Stimulated activated CD8-positive, alpha-beta memory T cell treated with anti-CD3 and anti-CD28 coated beads, Interleukin-12 subunit alpha, Interleukin-12 subunit beta, amount 100 ng/mL, for 4 hours (primary cell): ENCODE results near the gene HSPA5.
"Not testable (repeated sequence)": the region's sequence is repeated elsewhere in the genome, so short reads cannot be mapped to it uniquely, and the experiment has no call there.

Source experiments
- DNase-seq: peaks from one replicate; pipeline ENCODE4 v3.0.0-alpha.2; 2020; ENCODE audit warnings: low read depth

The HSPA5 gene

GRCh38 chr9:125241000-125241862 lies at the start of gene HSPA5:
TSS of gene HSPA5 (minus strand) at chr9:125241343. CDS start at chr9:125241126, 217 bp downstream.
- DNase-seq: peak; percentile 99

DNA sequence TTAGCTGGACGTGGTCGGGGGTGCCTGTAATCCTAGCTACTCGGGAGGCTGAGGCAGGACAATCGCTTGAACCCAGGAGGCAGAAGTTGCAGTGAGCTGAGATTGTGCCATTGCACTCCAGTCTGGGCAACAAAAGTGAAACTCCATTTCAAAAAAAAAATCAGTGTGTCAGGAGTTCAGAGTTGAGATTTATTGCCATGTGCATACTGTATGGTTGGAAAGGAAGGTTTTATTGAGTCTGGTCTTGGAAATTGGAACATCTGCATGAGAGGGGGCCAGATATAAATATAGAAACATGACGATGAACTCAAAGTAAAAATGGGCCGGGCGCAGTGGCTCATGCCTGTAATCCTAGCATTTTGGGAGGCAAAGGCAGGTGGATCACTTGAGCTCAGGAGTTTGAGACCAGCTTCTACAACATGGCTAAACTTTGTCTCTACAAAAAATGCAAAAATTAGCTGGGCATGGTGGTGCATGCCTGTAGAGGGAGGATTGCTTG lies 45.8 kb upstream of the HSPA5 start:
- not testable (repeated sequence) for DNase-seq

- no peak for DNase-seq
These were observed 43.7 kb upstream of the HSPA5 start for GRCh38 chr9:125284855-125285254.

DNA sequence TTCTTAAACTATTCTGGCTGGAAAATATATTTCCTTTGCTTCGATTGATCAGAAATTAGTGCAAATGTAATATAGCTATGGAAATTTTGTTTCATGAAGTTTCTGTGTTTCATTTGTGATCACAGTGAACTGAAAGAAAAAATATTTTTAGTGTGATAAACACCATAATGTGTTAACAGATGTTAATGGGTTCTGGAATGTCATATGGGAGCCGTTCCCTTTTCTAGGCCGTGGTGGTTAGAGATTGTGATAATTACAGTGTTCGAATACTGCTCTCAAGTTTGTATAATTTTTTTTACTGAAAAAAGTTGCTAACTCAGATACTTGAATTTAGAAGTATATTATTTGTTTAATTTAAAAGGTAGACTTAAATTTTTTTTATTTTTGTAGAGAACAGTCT lies 39.8 kb upstream of the HSPA5 start:
- DNase-seq: no peak

DNA sequence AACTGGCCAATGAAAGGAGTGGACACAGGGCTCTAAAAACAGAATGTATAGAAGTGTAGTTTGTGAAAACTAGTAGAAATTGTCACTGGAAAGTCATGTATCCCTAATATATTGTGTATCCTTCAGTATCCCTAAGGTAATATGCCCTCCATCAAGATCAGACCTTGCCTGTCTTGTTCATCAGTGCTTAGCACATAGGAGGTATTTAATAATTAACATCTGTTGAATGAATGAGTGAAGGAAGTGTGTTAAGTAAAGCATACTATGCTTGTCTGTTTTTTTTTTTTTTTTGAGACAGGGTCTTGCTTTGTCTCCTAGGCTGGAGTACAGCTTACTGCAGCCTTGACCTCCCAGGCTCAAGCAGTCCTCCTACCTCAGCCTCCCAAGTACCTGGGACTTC lies 36.3 kb upstream of the HSPA5 start:
- no peak for DNase-seq

GRCh38 chr9:125276771-125277170 lies 35.6 kb upstream of the HSPA5 start:
- no peak for DNase-seq

DNA sequence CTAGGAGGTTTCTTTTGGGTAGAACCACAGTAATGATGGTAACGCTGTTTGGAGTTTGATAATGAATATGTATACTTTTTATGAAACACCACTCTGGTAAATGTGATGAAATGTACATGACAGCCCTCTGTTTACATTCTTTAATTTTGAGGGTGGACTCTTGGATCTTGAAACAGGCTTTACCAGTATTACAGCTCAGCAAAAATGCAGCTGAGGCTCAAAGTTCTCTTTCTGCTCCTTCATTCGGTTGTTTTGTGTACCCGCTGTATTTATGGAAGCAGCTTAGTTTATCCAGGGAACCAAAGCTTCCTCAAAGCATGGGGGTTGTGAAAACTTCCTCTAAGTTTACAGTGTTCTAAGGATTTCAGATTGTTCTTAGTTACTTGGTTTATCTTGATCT lies 31.6 kb upstream of the HSPA5 start:
- DNase-seq: no peak

DNA sequence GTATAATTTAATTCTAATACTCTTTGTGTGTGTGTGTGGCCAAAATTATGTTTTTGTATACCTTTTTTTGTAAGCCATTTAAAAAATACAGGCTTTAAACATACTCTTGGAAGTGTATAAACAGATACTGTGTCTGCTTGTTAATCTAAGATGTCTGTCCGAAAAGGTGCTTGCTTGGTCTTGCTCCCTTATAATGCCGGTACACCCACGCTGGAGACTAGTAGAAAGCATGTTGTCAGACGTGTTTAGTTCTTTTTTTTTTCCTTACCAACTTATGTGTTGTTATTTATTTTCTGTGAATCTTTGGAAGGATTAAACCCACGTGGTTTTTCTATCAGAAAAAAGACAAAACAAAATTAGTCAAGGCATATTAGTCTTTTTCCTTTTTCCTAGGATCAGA lies 29.9 kb upstream of the HSPA5 start:
- DNase-seq: no peak

DNA sequence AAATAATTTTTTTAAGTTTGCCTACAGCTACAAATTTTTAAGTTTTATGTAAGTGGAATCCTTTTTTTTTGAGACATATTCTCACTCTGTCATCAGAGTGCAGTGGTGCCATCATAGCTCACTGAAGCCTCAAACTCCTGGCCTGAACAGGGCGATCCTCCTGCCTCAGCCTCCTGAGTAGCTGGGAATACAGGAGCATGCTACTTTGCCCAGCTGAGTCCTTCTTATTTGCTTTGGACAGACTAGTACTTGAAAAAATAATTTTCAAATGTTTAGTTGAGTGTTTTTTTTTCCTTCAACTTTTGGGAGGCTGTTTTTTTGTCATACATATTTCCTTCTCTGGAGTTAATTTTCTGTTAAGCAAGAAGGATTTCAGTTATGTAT lies 27.9 kb upstream of the HSPA5 start:
- DNase-seq: no peak

- DNase-seq: no peak
These were observed 27.4 kb upstream of the HSPA5 start for GRCh38 chr9:125268394-125269013.

DNA sequence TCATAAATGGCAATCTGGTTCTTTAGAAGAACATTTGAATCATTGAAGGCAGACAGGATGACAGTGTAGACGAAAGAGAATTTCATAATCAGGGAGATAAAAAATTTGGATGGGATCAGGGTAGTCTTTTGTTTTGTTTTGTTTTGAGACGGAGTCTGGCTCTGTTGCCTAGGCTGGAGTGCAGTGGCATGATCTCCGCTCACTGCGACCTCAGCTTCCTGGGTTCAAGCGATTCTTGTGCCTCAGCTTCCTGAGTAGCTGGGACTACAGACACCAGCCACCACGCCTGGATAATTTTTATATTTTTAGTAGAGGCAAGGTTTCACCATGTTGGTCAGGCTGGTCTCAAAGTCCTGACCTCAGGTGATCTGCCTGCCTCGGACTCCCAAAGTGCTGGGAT lies 22.9 kb upstream of the HSPA5 start:
- not testable (repeated sequence) for DNase-seq

DNA sequence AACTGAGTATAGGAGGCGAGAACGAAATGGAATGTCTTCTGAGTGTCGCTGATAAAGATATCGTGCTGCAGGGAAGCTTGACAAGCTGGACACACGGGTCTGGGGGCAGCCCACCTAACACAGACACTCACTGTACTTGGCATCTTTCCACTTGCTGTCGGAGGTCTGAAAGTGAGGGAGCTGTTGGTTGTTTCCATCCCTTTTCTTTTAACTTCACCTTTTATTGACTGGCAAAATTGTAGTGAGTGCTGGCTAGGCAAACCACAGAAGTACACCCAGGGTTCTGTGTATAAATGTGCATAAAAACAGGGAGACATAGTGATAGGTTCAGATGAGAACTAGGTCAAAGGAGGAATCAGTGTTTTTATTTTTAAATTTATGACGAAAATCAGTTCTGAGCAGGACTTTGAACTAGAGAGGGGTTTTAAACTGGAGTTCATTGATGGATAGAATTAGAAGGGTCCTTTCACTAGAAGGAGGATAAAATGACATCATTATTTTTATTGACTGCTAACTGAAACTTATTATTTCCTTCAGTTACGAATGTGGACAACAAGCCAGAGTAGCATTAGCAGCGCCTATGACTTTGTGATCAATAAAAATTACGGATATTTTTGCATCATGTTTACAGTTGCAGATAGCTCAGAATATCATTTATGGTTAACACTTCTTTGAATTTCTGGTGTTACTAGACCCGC lies 21.3 kb upstream of the HSPA5 start:
- no peak for DNase-seq

GRCh38 chr9:125261501-125262293 lies 20.6 kb upstream of the HSPA5 start, which contains the start of gene GAPVD1:
TSS of gene GAPVD1 (plus strand) at chr9:125261826. CDS start at chr9:125298922, 37,096 bp downstream.
- peak; percentile 85 for DNase-seq

DNA sequence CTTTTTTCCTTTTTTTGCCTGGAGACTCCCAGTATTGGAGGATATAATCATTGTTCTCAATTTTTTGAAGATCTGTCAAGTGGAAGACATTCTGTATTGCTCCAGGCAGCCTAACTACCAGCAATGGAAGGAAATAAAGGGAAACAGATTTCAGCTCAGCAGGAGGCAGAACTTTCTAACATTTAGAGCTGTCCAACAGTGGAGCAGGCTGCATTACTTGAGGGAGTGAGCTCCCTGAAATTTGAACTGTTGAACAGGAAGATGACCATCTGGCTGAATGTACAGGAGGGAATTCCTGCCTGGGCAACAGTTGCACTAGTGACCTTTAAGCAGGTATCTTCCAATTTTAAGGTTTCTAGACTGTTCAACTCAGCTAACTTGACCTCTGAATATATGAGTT lies 19.4 kb upstream of the HSPA5 start:
- DNase-seq: no peak

DNA sequence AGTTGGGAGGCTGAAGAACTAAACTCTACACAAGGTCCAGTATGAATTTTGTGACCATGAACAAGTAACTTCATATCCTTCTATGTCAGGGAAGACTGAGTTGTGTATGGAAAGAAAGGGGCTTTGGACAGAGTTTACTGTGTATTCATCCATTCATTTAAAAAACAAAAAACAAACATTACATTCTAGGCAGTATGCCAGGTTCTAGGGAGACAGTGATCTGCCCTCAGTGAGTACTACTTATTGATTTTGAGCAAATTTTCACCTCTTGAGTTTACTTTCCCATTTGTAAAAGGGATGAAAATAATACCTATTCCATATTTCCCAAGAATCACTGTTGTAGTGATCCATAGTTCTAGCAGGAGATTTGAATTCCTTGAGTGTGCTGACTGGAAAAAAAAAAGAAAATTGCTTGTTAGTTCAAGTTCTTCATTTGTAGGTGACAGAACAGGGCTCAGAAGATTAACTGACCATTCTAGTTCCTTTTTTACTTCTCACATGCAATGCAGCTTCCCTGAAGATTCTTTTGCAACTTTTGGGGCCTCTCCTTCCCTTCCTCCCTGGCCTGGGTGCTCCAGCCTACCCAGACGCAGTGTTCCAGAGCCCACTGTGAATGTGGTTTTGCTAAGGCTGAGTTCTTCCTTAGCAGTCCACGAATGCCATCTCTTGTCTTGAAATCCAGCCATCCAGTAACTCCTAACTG lies 17.8 kb upstream of the HSPA5 start:
- no peak for DNase-seq

DNA sequence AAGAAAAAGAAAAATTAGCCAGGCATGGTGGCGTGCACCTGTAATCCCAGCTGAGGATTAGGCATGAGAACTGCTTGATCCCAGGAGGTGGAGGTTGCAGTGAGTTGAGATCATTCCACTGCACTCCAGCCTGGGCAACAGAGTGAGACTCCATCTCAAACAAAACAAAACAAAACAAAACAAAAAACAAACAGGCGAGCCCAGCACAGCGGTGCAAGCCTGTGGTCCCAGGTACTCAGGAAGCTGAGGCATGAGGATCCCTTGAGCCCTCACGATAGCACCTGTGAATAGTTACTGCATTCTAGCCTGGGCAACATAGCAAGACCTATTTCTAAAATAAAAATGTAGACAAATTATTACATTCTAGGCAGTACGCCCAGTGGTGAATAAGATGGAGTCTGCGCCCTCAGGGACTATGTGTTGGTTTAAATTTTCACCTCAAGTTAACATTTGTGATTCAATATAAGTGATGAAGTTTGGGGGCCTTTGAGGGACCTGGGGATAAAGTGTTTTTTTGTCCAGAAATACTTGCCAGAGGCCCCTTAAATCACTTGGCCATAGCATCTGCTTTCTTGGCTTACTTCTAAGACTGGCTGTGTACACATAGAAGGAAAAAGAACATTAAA lies 17.1 kb upstream of the HSPA5 start:
- no peak for DNase-seq

GRCh38 chr9:125255781-125256391 lies 14.7 kb upstream of the HSPA5 start:
- no peak for DNase-seq

DNA sequence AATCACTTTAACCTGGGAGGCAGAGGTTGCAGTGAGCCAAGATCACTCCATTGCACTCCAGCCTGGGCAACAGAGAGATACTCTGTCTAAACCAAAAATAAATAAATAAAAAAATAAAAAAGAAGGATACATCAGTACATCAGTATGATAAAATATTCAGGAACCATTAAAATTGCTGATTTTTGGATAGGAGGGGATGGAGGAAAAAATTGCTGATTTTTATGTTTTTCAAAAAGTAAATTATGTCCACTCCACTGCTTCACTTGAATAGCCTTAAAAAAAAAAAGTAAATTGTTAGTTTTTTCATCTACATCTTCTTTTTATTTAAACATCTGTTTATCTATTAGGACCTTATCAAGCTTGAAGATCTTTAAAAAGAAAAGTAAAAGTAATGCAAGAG lies 13.1 kb upstream of the HSPA5 start:
- DNase-seq: no peak

GRCh38 chr9:125246261-125246667 lies 5.1 kb upstream of the HSPA5 start:
- DNase-seq: no peak

- no peak for DNase-seq
These were observed 2.7 kb upstream of the HSPA5 start for GRCh38 chr9:125243792-125244260.
